HEK293 (cell line): ENCODE results near the gene JUND.

ENCODE experiments used
- GLIS2 ChIP-seq: fragments of 450-650 bp; formaldehyde crosslinking; IDR thresholded peaks from 2 replicates; pipeline ENCODE4 v1.5.1; 2016; ENCODE audit warnings: missing biosample characterization, missing genetic modification characterization
- IKZF3 ChIP-seq: fragments of 450-650 bp; IDR thresholded peaks from 2 replicates; pipeline ENCODE4 v1.5.0; 2018; ENCODE audit warnings: missing biosample characterization, mild to moderate bottlenecking, missing genetic modification characterization, moderate library complexity
- KLF1 ChIP-seq: fragments of 450-650 bp; formaldehyde crosslinking; IDR thresholded peaks from 2 replicates; pipeline ENCODE4 v1.5.1; 2016; ENCODE audit warnings: missing biosample characterization, missing genetic modification characterization
- KLF9 ChIP-seq: fragments of 450-650 bp; formaldehyde crosslinking; IDR thresholded peaks from 2 replicates; pipeline ENCODE4 v1.5.1; 2016; ENCODE audit warnings: missing biosample characterization, missing genetic modification characterization, low read depth
- SP3 ChIP-seq: fragments of 450-650 bp; formaldehyde crosslinking; IDR thresholded peaks from 2 replicates; pipeline ENCODE4 v1.5.1; 2016; ENCODE audit warnings: missing biosample characterization, missing genetic modification characterization
- ZBTB17 ChIP-seq: fragments of 450-650 bp; formaldehyde crosslinking; IDR thresholded peaks from 2 replicates; pipeline ENCODE4 v1.5.1; 2016; ENCODE audit warnings: missing biosample characterization, missing genetic modification characterization
- ZBTB48 ChIP-seq: fragments of 450-650 bp; formaldehyde crosslinking; IDR thresholded peaks from 2 replicates; pipeline ENCODE4 v1.5.1; 2016; ENCODE audit warnings: missing biosample characterization, missing genetic modification characterization
- ZBTB7A ChIP-seq: fragments of 450-650 bp; formaldehyde crosslinking; IDR thresholded peaks from 2 replicates; pipeline ENCODE4 v1.5.1; 2016; ENCODE audit warnings: low read depth, missing biosample characterization, missing genetic modification characterization
- ZNF19 ChIP-seq: fragments of 450-650 bp; formaldehyde crosslinking; IDR thresholded peaks from 2 replicates; pipeline ENCODE4; 2016; ENCODE audit warnings: missing biosample characterization, missing genetic modification characterization, low read depth
- ZNF24 ChIP-seq: fragments of 450-650 bp; formaldehyde crosslinking; IDR thresholded peaks from 2 replicates; pipeline ENCODE4 v1.5.1; 2016; ENCODE audit warnings: missing biosample characterization, missing genetic modification characterization
- ZNF292 ChIP-seq: fragments of 450-650 bp; formaldehyde crosslinking; IDR thresholded peaks from 2 replicates; pipeline ENCODE4 v1.5.1; 2016; ENCODE audit warnings: low read depth, missing biosample characterization, missing genetic modification characterization, borderline replicate concordance
- ZNF324 ChIP-seq: fragments of 450-650 bp; formaldehyde crosslinking; IDR thresholded peaks from 2 replicates; pipeline ENCODE4 v1.5.1; 2016; ENCODE audit warnings: missing biosample characterization, missing genetic modification characterization
- ZNF335 ChIP-seq: fragments of 450-650 bp; formaldehyde crosslinking; conservative IDR thresholded peaks from 2 replicates; pipeline ENCODE4 v1.5.1; 2016; ENCODE audit warnings: missing biosample characterization, missing genetic modification characterization
- ZNF366 ChIP-seq: fragments of 450-650 bp; formaldehyde crosslinking; conservative IDR thresholded peaks from 2 replicates; pipeline ENCODE4 v1.5.1; 2016; ENCODE audit warnings: missing biosample characterization, missing genetic modification characterization
- ZNF555 ChIP-seq: fragments of 450-650 bp; formaldehyde crosslinking; conservative IDR thresholded peaks from 2 replicates; pipeline ENCODE4 v1.5.1; 2017; ENCODE audit warnings: missing biosample characterization, mild to moderate bottlenecking, missing genetic modification characterization, inconsistent platforms
- ZNF560 ChIP-seq: fragments of 450-650 bp; formaldehyde crosslinking; IDR thresholded peaks from 2 replicates; pipeline ENCODE4 v1.5.1; 2017; ENCODE audit warnings: missing biosample characterization, missing genetic modification characterization, borderline replicate concordance
- ZXDB ChIP-seq: fragments of 450-650 bp; formaldehyde crosslinking; IDR thresholded peaks from 2 replicates; pipeline ENCODE4 v1.5.1; 2016; ENCODE audit warnings: missing biosample characterization, missing genetic modification characterization
- TF ChIP-seq, protein P1 (sequence below): fragments of 450-650 bp; formaldehyde crosslinking; conservative IDR thresholded peaks from 2 replicates; pipeline ENCODE4 v1.5.1; 2016; ENCODE audit warnings: low read depth, missing biosample characterization, missing genetic modification characterization
- TF ChIP-seq, protein P2 (sequence below): fragments of 450-650 bp; formaldehyde crosslinking; IDR thresholded peaks from 2 replicates; pipeline ENCODE4 v1.5.1; 2016; ENCODE audit warnings: missing biosample characterization, missing genetic modification characterization
- TF ChIP-seq, protein P3 (sequence below): fragments of 450-650 bp; formaldehyde crosslinking; IDR thresholded peaks from 2 replicates; pipeline ENCODE4 v1.5.1; 2016; ENCODE audit warnings: missing biosample characterization, missing genetic modification characterization
- TF ChIP-seq, protein P4 (sequence below): IDR thresholded peaks from 2 replicates; pipeline ENCODE4 v1.6.1; 2011; ENCODE audit warnings: mild to moderate bottlenecking, low read depth, low read length, borderline replicate concordance
- TF ChIP-seq, protein P5 (sequence below): fragments of 450-650 bp; formaldehyde crosslinking; IDR thresholded peaks from 2 replicates; pipeline ENCODE4 v1.5.1; 2016; ENCODE audit warnings: missing biosample characterization, missing genetic modification characterization
- TF ChIP-seq, protein P6 (sequence below): fragments of 450-650 bp; formaldehyde crosslinking; IDR thresholded peaks from 2 replicates; pipeline ENCODE4 v1.5.1; 2016; ENCODE audit warnings: missing biosample characterization, missing genetic modification characterization

Gene JUND

DNA sequence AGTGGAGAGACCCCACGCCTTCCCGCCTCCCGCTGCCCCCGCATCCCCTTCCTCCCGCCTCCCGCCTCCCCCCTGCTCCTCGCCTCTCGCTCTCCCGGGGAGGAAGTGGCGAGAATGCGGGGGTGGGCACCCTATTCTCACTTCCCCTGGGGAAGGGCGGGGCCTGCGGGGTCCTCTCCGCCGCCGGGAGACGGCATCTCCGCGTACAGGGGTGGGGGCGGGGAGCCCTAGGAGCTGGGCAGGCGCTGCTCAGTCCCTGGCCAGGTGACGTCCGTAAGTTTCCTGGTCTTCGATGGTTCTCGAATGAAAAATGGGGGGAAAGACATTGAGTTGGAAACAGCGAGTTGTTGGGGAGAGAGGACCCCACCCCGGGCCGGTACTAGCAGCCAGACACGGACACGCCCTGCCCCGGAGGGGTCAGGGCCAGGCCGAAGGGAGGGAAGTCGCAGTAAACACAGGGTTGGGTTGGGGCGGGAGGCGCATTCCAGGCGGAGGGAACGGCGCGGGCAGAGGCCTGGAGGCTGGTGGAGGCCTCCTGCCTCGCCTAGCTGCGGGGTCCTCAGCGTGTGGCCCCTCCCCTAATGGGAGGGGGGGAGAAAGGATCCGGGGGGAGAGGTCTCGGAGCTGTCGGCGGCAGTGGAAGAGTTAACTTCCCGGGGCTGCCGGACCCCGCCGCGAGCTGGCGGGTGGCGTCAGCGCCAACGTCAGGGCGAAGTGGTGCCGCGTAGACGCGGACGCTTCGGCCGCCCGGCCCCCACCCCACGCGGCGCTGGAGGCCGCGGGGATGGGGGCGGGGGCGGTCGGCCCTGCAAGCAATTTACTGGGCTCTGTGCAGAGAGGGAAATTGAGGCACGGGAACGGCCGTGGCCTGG lies 10.4 kb upstream of the JUND start (continued):
- TF ChIP-seq, protein P1, sequence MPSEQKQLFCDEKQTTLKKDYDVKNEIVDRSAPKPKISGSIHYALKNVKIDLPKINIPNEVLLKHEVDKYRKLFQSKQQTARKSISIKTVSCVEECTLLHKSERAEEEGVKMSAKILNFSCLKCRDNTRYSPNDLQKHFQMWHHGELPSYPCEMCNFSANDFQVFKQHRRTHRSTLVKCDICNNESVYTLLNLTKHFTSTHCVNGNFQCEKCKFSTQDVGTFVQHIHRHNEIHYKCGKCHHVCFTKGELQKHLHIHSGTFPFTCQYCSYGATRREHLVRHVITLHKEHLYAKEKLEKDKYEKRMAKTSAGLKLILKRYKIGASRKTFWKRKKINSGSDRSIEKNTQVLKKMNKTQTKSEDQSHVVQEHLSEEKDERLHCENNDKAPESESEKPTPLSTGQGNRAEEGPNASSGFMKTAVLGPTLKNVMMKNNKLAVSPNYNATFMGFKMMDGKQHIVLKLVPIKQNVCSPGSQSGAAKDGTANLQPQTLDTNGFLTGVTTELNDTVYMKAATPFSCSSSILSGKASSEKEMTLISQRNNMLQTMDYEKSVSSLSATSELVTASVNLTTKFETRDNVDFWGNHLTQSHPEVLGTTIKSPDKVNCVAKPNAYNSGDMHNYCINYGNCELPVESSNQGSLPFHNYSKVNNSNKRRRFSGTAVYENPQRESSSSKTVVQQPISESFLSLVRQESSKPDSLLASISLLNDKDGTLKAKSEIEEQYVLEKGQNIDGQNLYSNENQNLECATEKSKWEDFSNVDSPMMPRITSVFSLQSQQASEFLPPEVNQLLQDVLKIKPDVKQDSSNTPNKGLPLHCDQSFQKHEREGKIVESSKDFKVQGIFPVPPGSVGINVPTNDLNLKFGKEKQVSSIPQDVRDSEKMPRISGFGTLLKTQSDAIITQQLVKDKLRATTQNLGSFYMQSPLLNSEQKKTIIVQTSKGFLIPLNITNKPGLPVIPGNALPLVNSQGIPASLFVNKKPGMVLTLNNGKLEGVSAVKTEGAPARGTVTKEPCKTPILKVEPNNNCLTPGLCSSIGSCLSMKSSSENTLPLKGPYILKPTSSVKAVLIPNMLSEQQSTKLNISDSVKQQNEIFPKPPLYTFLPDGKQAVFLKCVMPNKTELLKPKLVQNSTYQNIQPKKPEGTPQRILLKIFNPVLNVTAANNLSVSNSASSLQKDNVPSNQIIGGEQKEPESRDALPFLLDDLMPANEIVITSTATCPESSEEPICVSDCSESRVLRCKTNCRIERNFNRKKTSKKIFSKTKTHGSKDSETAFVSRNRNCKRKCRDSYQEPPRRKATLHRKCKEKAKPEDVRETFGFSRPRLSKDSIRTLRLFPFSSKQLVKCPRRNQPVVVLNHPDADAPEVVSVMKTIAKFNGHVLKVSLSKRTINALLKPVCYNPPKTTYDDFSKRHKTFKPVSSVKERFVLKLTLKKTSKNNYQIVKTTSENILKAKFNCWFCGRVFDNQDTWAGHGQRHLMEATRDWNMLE (tag by site-specific recombination) = no peak
- TF ChIP-seq KLF9 (peak; percentile 70; the same call in 1 of the 2 replicates), ZXDB (tag by site-specific recombination) (peak; percentile 80), ZNF292 (no peak), IKZF3 (tag by site-specific recombination) (0 out of 2 replicates have a peak, but pooled peaks have one; percentile 47), SP3 (tag by site-specific recombination) (peak; percentile 91), ZNF560 (no peak), ZBTB7A (tag by site-specific recombination) (peak; percentile 97), ZNF324 (tag by site-specific recombination) (peak; percentile 88), ZNF335 (tag by site-specific recombination) (peak; percentile 98), ZNF366 (peak; percentile 67; the same call in 1 of the 2 replicates), ZNF24 (peak; percentile 90), ZBTB17 (tag by site-specific recombination) (peak; percentile 37; the same call in 1 of the 2 replicates), GLIS2 (tag by site-specific recombination) (peak; percentile 97), ZNF19 (tag by site-specific recombination) (no peak), ZNF555 (no peak), KLF1 (tag by site-specific recombination) (peak; percentile 98), ZBTB48 (tag by site-specific recombination) (peak; percentile 92)
- TF ChIP-seq, protein P2, sequence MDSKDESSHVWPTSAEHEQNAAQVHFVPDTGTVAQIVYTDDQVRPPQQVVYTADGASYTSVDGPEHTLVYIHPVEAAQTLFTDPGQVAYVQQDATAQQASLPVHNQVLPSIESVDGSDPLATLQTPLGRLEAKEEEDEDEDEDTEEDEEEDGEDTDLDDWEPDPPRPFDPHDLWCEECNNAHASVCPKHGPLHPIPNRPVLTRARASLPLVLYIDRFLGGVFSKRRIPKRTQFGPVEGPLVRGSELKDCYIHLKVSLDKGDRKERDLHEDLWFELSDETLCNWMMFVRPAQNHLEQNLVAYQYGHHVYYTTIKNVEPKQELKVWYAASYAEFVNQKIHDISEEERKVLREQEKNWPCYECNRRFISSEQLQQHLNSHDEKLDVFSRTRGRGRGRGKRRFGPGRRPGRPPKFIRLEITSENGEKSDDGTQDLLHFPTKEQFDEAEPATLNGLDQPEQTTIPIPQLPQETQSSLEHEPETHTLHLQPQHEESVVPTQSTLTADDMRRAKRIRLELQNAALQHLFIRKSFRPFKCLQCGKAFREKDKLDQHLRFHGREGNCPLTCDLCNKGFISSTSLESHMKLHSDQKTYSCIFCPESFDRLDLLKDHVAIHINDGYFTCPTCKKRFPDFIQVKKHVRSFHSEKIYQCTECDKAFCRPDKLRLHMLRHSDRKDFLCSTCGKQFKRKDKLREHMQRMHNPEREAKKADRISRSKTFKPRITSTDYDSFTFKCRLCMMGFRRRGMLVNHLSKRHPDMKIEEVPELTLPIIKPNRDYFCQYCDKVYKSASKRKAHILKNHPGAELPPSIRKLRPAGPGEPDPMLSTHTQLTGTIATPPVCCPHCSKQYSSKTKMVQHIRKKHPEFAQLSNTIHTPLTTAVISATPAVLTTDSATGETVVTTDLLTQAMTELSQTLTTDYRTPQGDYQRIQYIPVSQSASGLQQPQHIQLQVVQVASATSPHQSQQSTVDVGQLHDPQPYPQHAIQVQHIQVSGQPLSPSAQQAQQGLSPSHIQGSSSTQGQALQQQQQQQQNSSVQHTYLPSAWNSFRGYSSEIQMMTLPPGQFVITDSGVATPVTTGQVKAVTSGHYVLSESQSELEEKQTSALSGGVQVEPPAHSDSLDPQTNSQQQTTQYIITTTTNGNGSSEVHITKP = peak; percentile 93
- TF ChIP-seq, protein P3, sequence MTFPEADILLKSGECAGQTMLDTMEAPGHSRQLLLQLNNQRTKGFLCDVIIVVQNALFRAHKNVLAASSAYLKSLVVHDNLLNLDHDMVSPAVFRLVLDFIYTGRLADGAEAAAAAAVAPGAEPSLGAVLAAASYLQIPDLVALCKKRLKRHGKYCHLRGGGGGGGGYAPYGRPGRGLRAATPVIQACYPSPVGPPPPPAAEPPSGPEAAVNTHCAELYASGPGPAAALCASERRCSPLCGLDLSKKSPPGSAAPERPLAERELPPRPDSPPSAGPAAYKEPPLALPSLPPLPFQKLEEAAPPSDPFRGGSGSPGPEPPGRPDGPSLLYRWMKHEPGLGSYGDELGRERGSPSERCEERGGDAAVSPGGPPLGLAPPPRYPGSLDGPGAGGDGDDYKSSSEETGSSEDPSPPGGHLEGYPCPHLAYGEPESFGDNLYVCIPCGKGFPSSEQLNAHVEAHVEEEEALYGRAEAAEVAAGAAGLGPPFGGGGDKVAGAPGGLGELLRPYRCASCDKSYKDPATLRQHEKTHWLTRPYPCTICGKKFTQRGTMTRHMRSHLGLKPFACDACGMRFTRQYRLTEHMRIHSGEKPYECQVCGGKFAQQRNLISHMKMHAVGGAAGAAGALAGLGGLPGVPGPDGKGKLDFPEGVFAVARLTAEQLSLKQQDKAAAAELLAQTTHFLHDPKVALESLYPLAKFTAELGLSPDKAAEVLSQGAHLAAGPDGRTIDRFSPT (tag by site-specific recombination) = peak; percentile 91
- TF ChIP-seq, protein P4, sequence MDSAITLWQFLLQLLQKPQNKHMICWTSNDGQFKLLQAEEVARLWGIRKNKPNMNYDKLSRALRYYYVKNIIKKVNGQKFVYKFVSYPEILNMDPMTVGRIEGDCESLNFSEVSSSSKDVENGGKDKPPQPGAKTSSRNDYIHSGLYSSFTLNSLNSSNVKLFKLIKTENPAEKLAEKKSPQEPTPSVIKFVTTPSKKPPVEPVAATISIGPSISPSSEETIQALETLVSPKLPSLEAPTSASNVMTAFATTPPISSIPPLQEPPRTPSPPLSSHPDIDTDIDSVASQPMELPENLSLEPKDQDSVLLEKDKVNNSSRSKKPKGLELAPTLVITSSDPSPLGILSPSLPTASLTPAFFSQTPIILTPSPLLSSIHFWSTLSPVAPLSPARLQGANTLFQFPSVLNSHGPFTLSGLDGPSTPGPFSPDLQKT = no peak
- TF ChIP-seq, protein P5, sequence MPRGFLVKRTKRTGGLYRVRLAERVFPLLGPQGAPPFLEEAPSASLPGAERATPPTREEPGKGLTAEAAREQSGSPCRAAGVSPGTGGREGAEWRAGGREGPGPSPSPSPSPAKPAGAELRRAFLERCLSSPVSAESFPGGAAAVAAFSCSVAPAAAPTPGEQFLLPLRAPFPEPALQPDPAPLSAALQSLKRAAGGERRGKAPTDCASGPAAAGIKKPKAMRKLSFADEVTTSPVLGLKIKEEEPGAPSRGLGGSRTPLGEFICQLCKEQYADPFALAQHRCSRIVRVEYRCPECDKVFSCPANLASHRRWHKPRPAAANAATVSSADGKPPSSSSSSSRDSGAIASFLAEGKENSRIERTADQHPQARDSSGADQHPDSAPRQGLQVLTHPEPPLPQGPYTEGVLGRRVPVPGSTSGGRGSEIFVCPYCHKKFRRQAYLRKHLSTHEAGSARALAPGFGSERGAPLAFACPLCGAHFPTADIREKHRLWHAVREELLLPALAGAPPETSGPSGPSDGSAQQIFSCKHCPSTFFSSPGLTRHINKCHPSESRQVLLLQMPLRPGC (tag by site-specific recombination) = peak; percentile 61
- TF ChIP-seq, protein P6, sequence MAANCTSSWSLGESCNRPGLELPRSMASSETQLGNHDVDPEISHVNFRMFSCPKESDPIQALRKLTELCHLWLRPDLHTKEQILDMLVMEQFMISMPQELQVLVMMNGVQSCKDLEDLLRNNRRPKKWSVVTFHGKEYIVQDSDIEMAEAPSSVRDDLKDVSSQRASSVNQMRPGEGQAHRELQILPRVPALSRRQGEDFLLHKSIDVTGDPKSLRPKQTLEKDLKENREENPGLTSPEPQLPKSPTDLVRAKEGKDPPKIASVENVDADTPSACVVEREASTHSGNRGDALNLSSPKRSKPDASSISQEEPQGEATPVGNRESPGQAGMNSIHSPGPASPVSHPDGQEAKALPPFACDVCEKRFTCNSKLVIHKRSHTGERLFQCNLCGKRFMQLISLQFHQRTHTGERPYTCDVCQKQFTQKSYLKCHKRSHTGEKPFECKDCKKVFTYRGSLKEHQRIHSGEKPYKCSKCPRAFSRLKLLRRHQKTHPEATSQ (tag by site-specific recombination) = peak; percentile 76
